Large intestine (tissue), 3 donors: ENCODE results near the gene LRRC9. TPM values are rescaled to one million over a fixed set of nuclear protein-coding genes. Genes with fewer than 3 reads are reported as not detected.
"Not testable (repeated sequence)": the region's sequence is repeated elsewhere in the genome, so short reads cannot be mapped to it uniquely, and the experiment has no call there.

Experiments
- DNase-seq, 2 donors: peaks; one replicate each; pipeline versions ENCODE4 v3.0.0 to v3.0.0-alpha.2; 2013
- H3K27ac ChIP-seq: one replicate; pipeline ENCODE4 v1.5.1; 2013; ENCODE audit warnings: low read length
- H3K27me3 ChIP-seq: 2 replicates; pipeline ENCODE4 v1.6.1; 2013; ENCODE audit warnings: low read length; ENCODE audit not compliant: control insufficient read depth, insufficient read depth
- H3K36me3 ChIP-seq: 2 replicates; pipeline ENCODE4 v1.6.1; 2013; ENCODE audit warnings: low read length; ENCODE audit not compliant: control insufficient read depth, insufficient read depth
- H3K4me1 ChIP-seq: one replicate; pipeline ENCODE4 v1.6.1; 2013; ENCODE audit warnings: low read length; ENCODE audit not compliant: control insufficient read depth, insufficient read depth
- H3K4me3 ChIP-seq: one replicate; pipeline ENCODE4 v1.5.1; 2013; ENCODE audit warnings: low read length
- H3K9me3 ChIP-seq: one replicate; pipeline ENCODE4 v1.6.1; 2013; ENCODE audit warnings: mild to moderate bottlenecking, low read depth, low read length, moderate library complexity; ENCODE audit not compliant: control insufficient read depth
- WGBS: methylation state at CpG from one replicate; pipeline ENCODE4 v1.1.5; 2013; ENCODE audit warnings: low lambda C conversion rate; ENCODE audit not compliant: insufficient coverage; 5-methylcytosine and 5-hydroxymethylcytosine counted together
- polyA plus RNA-seq: library from polyadenylated mRNA; unstranded; fragments of 120-200 nt; gene quantifications from one replicate; pipeline ENCODE4 v1.2.1, GENCODE V29; 2013

The LRRC9 gene
- polyA plus RNA-seq, 1 donor = 0.13 TPM

GRCh38 chr14:59998564-59998963 lies 78.6 kb downstream of the LRRC9 start:
- DNase-seq = no peak
- peaks cover 5% of the 10 kb centered on the region for H3K4me1 ChIP-seq
- no peaks in the 10 kb centered on the region for H3K9me3 ChIP-seq
- H3K36me3 ChIP-seq = no peaks in the 10 kb centered on the region
- no peaks in the 10 kb centered on the region for H3K27me3 ChIP-seq
- H3K4me3 ChIP-seq = no peak overlapping the region
- H3K27ac ChIP-seq = no peak overlapping the region
- 83% methylated on average over 1 of the region's 1 CpG for WGBS

- H3K27me3 ChIP-seq = no peaks in the 10 kb centered on the region
- no peaks in the 10 kb centered on the region for H3K9me3 ChIP-seq
- peaks cover 5% of the 10 kb centered on the region for H3K4me1 ChIP-seq
- WGBS = 67% methylated on average over 2 of the region's 2 CpGs
- H3K36me3 ChIP-seq = no peaks in the 10 kb centered on the region
- H3K27ac ChIP-seq = no peak overlapping the region
- no peak overlapping the region for H3K4me3 ChIP-seq
- no peak for DNase-seq
Observed at GRCh38 chr14:60002819-60003492, 83.0 kb downstream of the LRRC9 start.

- H3K4me3 ChIP-seq = no peak overlapping the region
- DNase-seq = peak in 1 of 2 donors; percentile 49
- H3K4me1 ChIP-seq = peaks cover 5% of the 10 kb centered on the region
- no peak overlapping the region for H3K27ac ChIP-seq
- H3K27me3 ChIP-seq = no peaks in the 10 kb centered on the region
- H3K9me3 ChIP-seq = no peaks in the 10 kb centered on the region
- WGBS = no CpG with 5 or more reads among the region's 3 CpGs
- H3K36me3 ChIP-seq = no peaks in the 10 kb centered on the region
Observed at GRCh38 chr14:60003991-60004390, 84.0 kb downstream of the LRRC9 start.

- Histone ChIP-seq H3K4me1 (peaks cover 2% of the 10 kb centered on the region), H3K9me3 (no peaks in the 10 kb centered on the region), H3K27me3 (no peaks in the 10 kb centered on the region), H3K4me3 (no peak overlapping the region), H3K27ac (no peak overlapping the region), H3K36me3 (no peaks in the 10 kb centered on the region)
- WGBS = no CpG with 5 or more reads among the region's 1 CpG
- DNase-seq = no peak
Observed at GRCh38 chr14:60008042-60008441, 88.1 kb downstream of the LRRC9 start.

GRCh38 chr14:60010263-60010662 lies 90.3 kb downstream of the LRRC9 start:
- not testable (repeated sequence) for H3K4me1 ChIP-seq, H3K27ac ChIP-seq, H3K4me3 ChIP-seq, H3K9me3 ChIP-seq, H3K27me3 ChIP-seq, DNase-seq, H3K36me3 ChIP-seq
- 79% methylated on average over 2 of the region's 4 CpGs for WGBS

GRCh38 chr14:60014402-60014801 lies 94.5 kb downstream of the LRRC9 start:
- DNase-seq = no peak
- Histone ChIP-seq H3K27ac (no peak overlapping the region), H3K27me3 (no peaks in the 10 kb centered on the region), H3K36me3 (no peaks in the 10 kb centered on the region), H3K9me3 (peaks cover 2% of the 10 kb centered on the region), H3K4me3 (no peak overlapping the region), H3K4me1 (no peaks in the 10 kb centered on the region)
- 50% methylated on average over 1 of the region's 1 CpG for WGBS

- no peak for DNase-seq
- Histone ChIP-seq H3K36me3 (no peaks in the 10 kb centered on the region), H3K4me1 (peaks cover 12% of the 10 kb centered on the region), H3K27ac (no peak overlapping the region), H3K9me3 (no peaks in the 10 kb centered on the region), H3K27me3 (no peaks in the 10 kb centered on the region), H3K4me3 (no peak overlapping the region)
- no CpG with 5 or more reads among the region's 2 CpGs for WGBS
Observed at GRCh38 chr14:60021619-60022018, 101.7 kb downstream of the LRRC9 start.

- no peaks in the 10 kb centered on the region for H3K27me3 ChIP-seq
- DNase-seq = peak; percentile 66 to 83
Observed at GRCh38 chr14:60025571-60025970, 105.6 kb downstream of the LRRC9 start.

GRCh38 chr14:60035177-60035576 lies 115.2 kb downstream of the LRRC9 start:
- Histone ChIP-seq H3K4me3 (no peak overlapping the region), H3K27ac (no peak overlapping the region), H3K36me3 (no peaks in the 10 kb centered on the region), H3K9me3 (no peaks in the 10 kb centered on the region), H3K4me1 (peaks cover 6% of the 10 kb centered on the region), H3K27me3 (no peaks in the 10 kb centered on the region)
- no peak for DNase-seq
- WGBS = no CpG with 5 or more reads among the region's 1 CpG

More at GRCh38 chr14:60025571-60025970, 105.6 kb downstream of the LRRC9 start:
- H3K27ac ChIP-seq = peak overlapping the region; percentile 60
- H3K9me3 ChIP-seq = no peaks in the 10 kb centered on the region
- H3K4me3 ChIP-seq = no peak overlapping the region
- H3K4me1 ChIP-seq = peaks cover 26% of the 10 kb centered on the region
- H3K36me3 ChIP-seq = no peaks in the 10 kb centered on the region

GRCh38 chr14:60047976-60048375 lies 128.0 kb downstream of the LRRC9 start:
- 38% methylated on average over 1 of the region's 1 CpG for WGBS
- H3K9me3 ChIP-seq, H3K4me1 ChIP-seq, H3K27me3 ChIP-seq, H3K4me3 ChIP-seq, H3K36me3 ChIP-seq, DNase-seq, H3K27ac ChIP-seq: not testable (repeated sequence)

GRCh38 chr14:60051721-60052221 lies 131.8 kb downstream of the LRRC9 start:
- H3K36me3 ChIP-seq = no peaks in the 10 kb centered on the region
- H3K27me3 ChIP-seq = no peaks in the 10 kb centered on the region
- WGBS = no CpG with 5 or more reads among the region's 3 CpGs
- H3K4me3 ChIP-seq = no peak overlapping the region
- H3K9me3 ChIP-seq = no peaks in the 10 kb centered on the region
- peak in 1 of 2 donors; percentile 4 for DNase-seq
- no peaks in the 10 kb centered on the region for H3K4me1 ChIP-seq
- no peak overlapping the region for H3K27ac ChIP-seq
